PC-3 (cell line): ENCODE measurements around the gene VRTN.

Experiments used
- CTCF ChIP-seq: fragments of 300-600 bp; sonication (generic); conservative IDR thresholded peaks from 2 replicates; pipeline ENCODE4 v1.5.1; 2017; ENCODE audit warnings: antibody characterized with exemption, low read depth, mild to moderate bottlenecking, low read length
- EZH2 ChIP-seq: fragments of 300-600 bp; sonication (generic); IDR thresholded peaks from one replicate; pipeline ENCODE4 v1.6.1; 2017; ENCODE audit warnings: antibody characterized with exemption, mild to moderate bottlenecking, low read length; ENCODE audit not compliant: unreplicated experiment
- EZH2phosphoT487 ChIP-seq: fragments of 300-600 bp; sonication (generic); IDR thresholded peaks from 2 replicates; pipeline ENCODE4 v1.6.1; 2018; ENCODE audit warnings: mild to moderate bottlenecking, antibody characterized with exemption, low read length, borderline replicate concordance

- TF ChIP-seq CTCF (no peak), EZH2phosphoT487 (no peak), EZH2 (no peak)
These were observed 46.3 kb downstream of the VRTN start for GRCh38 chr14:74394549-74394948.
